Measurements from ENCODE around the gene CEMIP. TPM values are rescaled to one million over a fixed set of nuclear protein-coding genes. Genes with fewer than 3 reads are reported as not detected.

Gene CEMIP
- total RNA-seq, 1 experiment from 2014 or later, result 3.5 TPM

DNA sequence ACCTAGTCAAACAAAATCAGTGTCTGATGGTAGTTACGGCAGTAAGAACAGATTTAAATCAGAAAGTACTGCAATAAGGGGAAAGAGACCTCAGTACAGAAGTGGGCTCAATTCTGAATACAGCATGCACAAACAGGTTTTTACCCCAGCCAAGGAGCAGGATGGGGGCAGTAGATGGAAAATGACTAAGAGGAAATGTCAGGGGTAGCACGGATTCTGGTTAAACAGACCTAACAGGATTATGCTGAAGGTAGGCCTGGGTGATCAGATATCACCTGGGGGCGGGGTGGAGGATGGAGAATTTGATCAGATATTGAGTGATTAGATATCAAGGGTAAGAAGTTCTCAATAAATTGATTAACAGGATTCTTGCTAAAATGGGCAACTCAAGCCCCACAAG is 191.5 kb downstream of the CEMIP start:
- Histone ChIP-seq H3K36me3 (ENCODE audit: control insufficient read depth in 1 of 2, insufficient read depth in 2 of 2, low read length in 2 of 2) (peaks cover 0 to 4% of the 10 kb centered on the region in 2 experiments; a peak in 2 of 4 replicates), H3K9me3 (ENCODE audit: control insufficient read depth in 1 of 2, insufficient read depth in 1 of 2, low read depth in 1 of 2, low read length in 2 of 2) (no peaks in the 10 kb centered on the region), H3K79me2 (ENCODE audit: insufficient read depth, low read length) (peaks cover 11% of the 10 kb centered on the region; the same call in 1 of the 2 replicates), H3K9ac (ENCODE audit: low read length) (no peak overlapping the region), H3K27ac (ENCODE audit: low read depth, low read length) (no peak overlapping the region), H3K4me1 (ENCODE audit: control insufficient read depth in 1 of 2, insufficient read depth in 2 of 2, low read length in 2 of 2) (peaks cover 6 to 10% of the 10 kb centered on the region in 2 experiments; a peak in 3 of 4 replicates), H3K27me3 (ENCODE audit: insufficient read depth, low read length) (no peaks in the 10 kb centered on the region), H4K20me1 (ENCODE audit: insufficient read depth) (no peaks in the 10 kb centered on the region), H3K9me2 (ENCODE audit: insufficient read depth) (no peaks in the 10 kb centered on the region), H2AFZ (ENCODE audit: low read depth, low read length, poor library complexity, severe bottlenecking) (no peak overlapping the region), H3K4me3 (replicated peaks in 1 of 2; ENCODE audit: low read depth in 1 of 2, low read length in 2 of 2) (no peak overlapping the region), H3K4me2 (ENCODE audit: low read length) (no peak overlapping the region)
- TF ChIP-seq EGR1 (IDR thresholded peaks at IDR 0.05; ENCODE audit: low read depth), result no peak
- TF ChIP-seq POLR2A (IDR thresholded peaks at IDR 0.05; ENCODE audit: borderline replicate concordance, extremely low read depth, insufficient read depth, insufficient read length), result no peak
- TF ChIP-seq TCF7L2 (IDR thresholded peaks at IDR 0.05; ENCODE audit: borderline replicate concordance, extremely low read depth, insufficient read depth, insufficient read length), result no peak
- TF ChIP-seq, protein P1, sequence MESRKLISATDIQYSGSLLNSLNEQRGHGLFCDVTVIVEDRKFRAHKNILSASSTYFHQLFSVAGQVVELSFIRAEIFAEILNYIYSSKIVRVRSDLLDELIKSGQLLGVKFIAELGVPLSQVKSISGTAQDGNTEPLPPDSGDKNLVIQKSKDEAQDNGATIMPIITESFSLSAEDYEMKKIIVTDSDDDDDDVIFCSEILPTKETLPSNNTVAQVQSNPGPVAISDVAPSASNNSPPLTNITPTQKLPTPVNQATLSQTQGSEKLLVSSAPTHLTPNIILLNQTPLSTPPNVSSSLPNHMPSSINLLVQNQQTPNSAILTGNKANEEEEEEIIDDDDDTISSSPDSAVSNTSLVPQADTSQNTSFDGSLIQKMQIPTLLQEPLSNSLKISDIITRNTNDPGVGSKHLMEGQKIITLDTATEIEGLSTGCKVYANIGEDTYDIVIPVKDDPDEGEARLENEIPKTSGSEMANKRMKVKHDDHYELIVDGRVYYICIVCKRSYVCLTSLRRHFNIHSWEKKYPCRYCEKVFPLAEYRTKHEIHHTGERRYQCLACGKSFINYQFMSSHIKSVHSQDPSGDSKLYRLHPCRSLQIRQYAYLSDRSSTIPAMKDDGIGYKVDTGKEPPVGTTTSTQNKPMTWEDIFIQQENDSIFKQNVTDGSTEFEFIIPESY (IDR thresholded peaks at IDR 0.05; ENCODE audit: extremely low read depth, insufficient replicate concordance, low read length), result no peak
- TF ChIP-seq, protein P2, sequence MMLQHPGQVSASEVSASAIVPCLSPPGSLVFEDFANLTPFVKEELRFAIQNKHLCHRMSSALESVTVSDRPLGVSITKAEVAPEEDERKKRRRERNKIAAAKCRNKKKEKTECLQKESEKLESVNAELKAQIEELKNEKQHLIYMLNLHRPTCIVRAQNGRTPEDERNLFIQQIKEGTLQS (IDR thresholded peaks at IDR 0.05), result no peak
- no peak for TF ChIP-seq SIN3A (IDR thresholded peaks at IDR 0.05; ENCODE audit: low read depth)
- TF ChIP-seq EZH2 (IDR thresholded peaks at IDR 0.05), result no peak
- no peak for TF ChIP-seq POLR2AphosphoS5 (IDR thresholded peaks at IDR 0.05; ENCODE audit: low read depth, low read length)
- TF ChIP-seq EZH2phosphoT487 (IDR thresholded peaks at IDR 0.05; ENCODE audit: borderline replicate concordance), result no peak
- TF ChIP-seq FOSL1 (IDR thresholded peaks at IDR 0.05; ENCODE audit: low read depth), result no peak
- TF ChIP-seq, protein P3, sequence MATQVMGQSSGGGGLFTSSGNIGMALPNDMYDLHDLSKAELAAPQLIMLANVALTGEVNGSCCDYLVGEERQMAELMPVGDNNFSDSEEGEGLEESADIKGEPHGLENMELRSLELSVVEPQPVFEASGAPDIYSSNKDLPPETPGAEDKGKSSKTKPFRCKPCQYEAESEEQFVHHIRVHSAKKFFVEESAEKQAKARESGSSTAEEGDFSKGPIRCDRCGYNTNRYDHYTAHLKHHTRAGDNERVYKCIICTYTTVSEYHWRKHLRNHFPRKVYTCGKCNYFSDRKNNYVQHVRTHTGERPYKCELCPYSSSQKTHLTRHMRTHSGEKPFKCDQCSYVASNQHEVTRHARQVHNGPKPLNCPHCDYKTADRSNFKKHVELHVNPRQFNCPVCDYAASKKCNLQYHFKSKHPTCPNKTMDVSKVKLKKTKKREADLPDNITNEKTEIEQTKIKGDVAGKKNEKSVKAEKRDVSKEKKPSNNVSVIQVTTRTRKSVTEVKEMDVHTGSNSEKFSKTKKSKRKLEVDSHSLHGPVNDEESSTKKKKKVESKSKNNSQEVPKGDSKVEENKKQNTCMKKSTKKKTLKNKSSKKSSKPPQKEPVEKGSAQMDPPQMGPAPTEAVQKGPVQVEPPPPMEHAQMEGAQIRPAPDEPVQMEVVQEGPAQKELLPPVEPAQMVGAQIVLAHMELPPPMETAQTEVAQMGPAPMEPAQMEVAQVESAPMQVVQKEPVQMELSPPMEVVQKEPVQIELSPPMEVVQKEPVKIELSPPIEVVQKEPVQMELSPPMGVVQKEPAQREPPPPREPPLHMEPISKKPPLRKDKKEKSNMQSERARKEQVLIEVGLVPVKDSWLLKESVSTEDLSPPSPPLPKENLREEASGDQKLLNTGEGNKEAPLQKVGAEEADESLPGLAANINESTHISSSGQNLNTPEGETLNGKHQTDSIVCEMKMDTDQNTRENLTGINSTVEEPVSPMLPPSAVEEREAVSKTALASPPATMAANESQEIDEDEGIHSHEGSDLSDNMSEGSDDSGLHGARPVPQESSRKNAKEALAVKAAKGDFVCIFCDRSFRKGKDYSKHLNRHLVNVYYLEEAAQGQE (IDR thresholded peaks at IDR 0.05; ENCODE audit: low read depth), result no peak
- TF ChIP-seq MAX (IDR thresholded peaks at IDR 0.05), result no peak
- no peak for TF ChIP-seq SRF (IDR thresholded peaks at IDR 0.05; ENCODE audit: low read depth)
- no peak for TF ChIP-seq CEBPB (IDR thresholded peaks at IDR 0.05; ENCODE audit: low read depth)
- ATAC-seq (0 out of 2 replicates have a peak, but pooled peaks have one; percentile 18), DNase-seq (ENCODE audit: low read depth, low spot score) (no peak)
- POLR2A ChIA-PET, result no interaction called here
- CTCF ChIA-PET, result interaction anchor here (1.0 to 5.5 kb wide), 10 partner anchors 9 to 403 kb away, joined by 3 to 59 read pairs (median 6); partner anchors contain the start of gene CEMIP
- intact Hi-C loops (cut with micrococcal nuclease), result loop anchor here (1.0 to 5.0 kb wide), 6 partner anchors 136 to 514 kb away; partner anchors contain the start of genes ABHD17C and CEMIP
- RAD21 ChIA-PET (ENCODE audit: low non-redundant PET in 1 of 2, low total read pairs in 2 of 2, uncharacterized antibody in 2 of 2, unreplicated experiment in 2 of 2), result interaction anchor here in 1 of 2 experiments (1.5 to 2.1 kb wide), 2 partner anchors 194 to 403 kb away, joined by 6 to 7 read pairs; no protein-coding TSS in a partner anchor
- BruUV-seq (replicated peaks), result no TSS peak

Measured in HCT116 (cell line).